Measurements from ENCODE around the gene ZBBX.

- TF ChIP-seq POLR2A (IDR thresholded peaks at IDR 0.05; ENCODE audit: low read depth, low read length) (no peak), POLR2AphosphoS5 (IDR thresholded peaks at IDR 0.05; ENCODE audit: low read depth, low read length) (no peak)
These were observed 79.9 kb downstream of the ZBBX start for GRCh38 chr3:167300207-167300606.
